IPS DF 6.9 (cell line): Measurements from ENCODE around the gene ADPRHL1.
"Not testable (repeated sequence)": the region's sequence is repeated elsewhere in the genome, so short reads cannot be mapped to it uniquely, and the experiment has no call there.

Source experiments
- DNase-seq: peaks from one replicate; pipeline ENCODE4 v3.0.0-alpha.2; 2013; ENCODE audit warnings: low read depth, low spot score
- H3K27ac ChIP-seq: one replicate; pipeline ENCODE4 v1.5.1; 2013; ENCODE audit warnings: low read length, control low read depth
- H3K27me3 ChIP-seq: 2 replicates; pipeline ENCODE4 v1.6.1; 2013; ENCODE audit warnings: mild to moderate bottlenecking, low read length; ENCODE audit not compliant: control insufficient read depth, insufficient read depth
- H3K36me3 ChIP-seq: 2 replicates; pipeline ENCODE4 v1.6.1; 2013; ENCODE audit warnings: low read length; ENCODE audit not compliant: control insufficient read depth, insufficient read depth
- H3K4me1 ChIP-seq: 2 replicates; pipeline ENCODE4 v1.6.1; 2013; ENCODE audit warnings: low read length; ENCODE audit not compliant: control insufficient read depth, insufficient read depth
- H3K4me3 ChIP-seq: 2 replicates; pipeline ENCODE4 v1.5.1; 2013; ENCODE audit warnings: mild to moderate bottlenecking, low read length
- H3K9me3 ChIP-seq: 2 replicates; pipeline ENCODE4 v1.6.1; 2013; ENCODE audit warnings: low read length, inconsistent platforms; ENCODE audit not compliant: control insufficient read depth, insufficient read depth
- WGBS: extraction: QIAGEN DNeasy Blood & Tissue Kit; methylation state at CpG from one replicate; pipeline ENCODE4 v1.1.7; 2013; ENCODE audit warnings: mixed read lengths, missing lambda C conversion rate; ENCODE audit not compliant: insufficient read length, insufficient coverage; 5-methylcytosine and 5-hydroxymethylcytosine counted together

Gene ADPRHL1

DNA sequence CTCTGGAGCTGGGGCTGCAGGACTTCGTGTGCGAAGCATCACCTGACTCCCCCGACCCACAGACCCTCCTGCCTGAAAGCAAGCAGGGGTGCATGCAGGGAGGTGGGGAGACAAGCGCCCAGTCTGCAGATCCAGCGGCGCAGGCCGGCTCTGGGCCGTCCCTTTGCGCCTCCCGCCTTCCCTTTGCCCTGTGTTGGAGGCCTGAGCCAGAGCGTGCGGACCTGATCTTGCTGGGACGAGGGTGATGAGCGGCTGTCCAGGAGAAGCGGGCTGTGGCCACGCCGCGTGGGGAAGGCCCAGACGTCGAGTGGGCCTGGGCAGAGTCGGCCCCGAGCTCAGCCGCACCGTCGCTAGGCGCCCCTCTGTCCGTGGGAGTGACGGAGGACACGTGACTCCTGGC is 84.1 kb downstream of the ADPRHL1 start:
- WGBS, result no CpG with 5 or more reads among the region's 29 CpGs
- Histone ChIP-seq H3K4me3 (no peak overlapping the region), H3K27ac (no peak overlapping the region)

DNA sequence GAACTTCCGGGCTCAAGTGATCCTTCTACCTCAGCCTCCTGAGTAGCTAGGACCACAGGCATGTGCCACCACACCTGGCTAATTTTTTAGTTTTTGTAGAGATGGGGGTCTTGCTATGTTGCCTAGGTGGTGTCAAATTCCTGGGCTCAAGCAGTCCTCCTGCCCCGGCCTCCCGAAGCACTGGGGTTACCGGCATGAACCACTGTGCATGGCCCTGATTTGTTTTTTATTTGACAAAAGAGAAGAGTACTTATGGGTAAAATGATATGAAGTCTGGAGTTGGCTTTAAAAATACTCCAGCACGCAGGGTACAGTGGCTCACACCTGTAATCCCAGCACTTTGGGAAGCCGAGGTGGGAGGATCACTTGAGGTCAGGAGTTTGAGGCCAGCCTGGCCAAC is 84.9 kb downstream of the ADPRHL1 start:
- not testable (repeated sequence) for DNase-seq, H3K4me1 ChIP-seq, H3K27ac ChIP-seq, H3K9me3 ChIP-seq, H3K27me3 ChIP-seq, H3K4me3 ChIP-seq, H3K36me3 ChIP-seq
- no CpG with 5 or more reads among the region's 6 CpGs for WGBS

More for the DNA sequence above, 84.1 kb downstream of the ADPRHL1 start:
- H3K4me1 ChIP-seq, result peaks cover 5% of the 10 kb centered on the region; the same call in 1 of the 2 replicates
- H3K9me3 ChIP-seq, result no peaks in the 10 kb centered on the region; the same call in 1 of the 2 replicates
- DNase-seq, result no peak
- no peaks in the 10 kb centered on the region for H3K36me3 ChIP-seq
- H3K27me3 ChIP-seq, result no peaks in the 10 kb centered on the region

DNA sequence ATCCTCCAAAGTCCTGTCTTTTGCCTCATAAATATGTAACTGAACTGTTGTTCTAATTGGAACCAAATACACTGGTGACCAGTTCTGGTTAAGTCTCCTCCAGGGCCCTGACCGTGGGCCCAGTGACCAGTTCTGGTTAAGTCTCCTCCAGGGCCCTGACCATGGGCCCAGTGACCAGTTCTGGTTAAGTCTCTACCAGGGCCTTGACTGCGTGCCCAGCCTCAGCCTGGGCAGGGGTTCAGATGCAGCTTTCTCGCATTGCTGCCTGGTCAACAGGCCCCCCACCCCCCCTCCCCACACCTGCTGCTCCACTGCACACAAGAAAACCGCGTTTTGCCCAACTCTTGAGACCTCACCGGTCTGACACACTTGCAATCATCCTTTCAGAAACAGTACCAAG is 85.5 kb downstream of the ADPRHL1 start:
- H3K27ac ChIP-seq, result no peak overlapping the region
- H3K4me1 ChIP-seq, result peaks cover 5% of the 10 kb centered on the region; the same call in 1 of the 2 replicates
- WGBS, result no CpG with 5 or more reads among the region's 6 CpGs
- H3K36me3 ChIP-seq, result no peaks in the 10 kb centered on the region
- H3K9me3 ChIP-seq, result no peaks in the 10 kb centered on the region; the same call in 1 of the 2 replicates
- no peak for DNase-seq
- no peaks in the 10 kb centered on the region for H3K27me3 ChIP-seq
- no peak overlapping the region for H3K4me3 ChIP-seq

DNA sequence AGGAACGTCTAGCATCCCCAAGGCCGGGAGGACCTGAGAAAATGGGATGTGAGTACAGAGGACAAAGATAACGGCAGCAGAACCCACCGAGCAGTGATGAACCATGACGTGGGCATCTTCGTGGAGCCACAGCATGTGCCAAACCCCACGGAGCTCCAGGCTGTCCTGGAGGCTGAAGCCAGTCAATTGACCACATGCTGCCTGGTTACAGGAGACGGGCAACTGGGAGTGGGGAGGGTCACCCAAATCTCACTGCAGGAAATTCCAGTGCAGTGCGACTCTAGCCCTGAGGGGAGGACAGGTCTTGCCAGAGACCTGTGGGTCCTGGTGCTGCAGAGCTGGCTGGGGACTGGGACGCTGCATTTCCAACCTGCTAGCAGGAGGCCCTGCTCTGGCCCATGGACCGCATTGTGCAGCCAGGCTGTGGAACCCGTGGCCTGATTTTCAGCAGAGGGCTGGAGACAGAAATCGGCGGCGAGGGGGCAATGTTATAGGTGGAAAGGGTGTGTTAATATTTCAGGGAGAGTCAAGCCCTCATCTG is 86.2 kb downstream of the ADPRHL1 start:
- Histone ChIP-seq H3K27ac (no peak overlapping the region), H3K36me3 (no peaks in the 10 kb centered on the region), H3K27me3 (no peaks in the 10 kb centered on the region), H3K4me3 (no peak overlapping the region), H3K4me1 (peaks cover 5% of the 10 kb centered on the region; the same call in 1 of the 2 replicates), H3K9me3 (no peaks in the 10 kb centered on the region)
- DNase-seq, result no peak
- WGBS, result no CpG with 5 or more reads among the region's 15 CpGs

DNA sequence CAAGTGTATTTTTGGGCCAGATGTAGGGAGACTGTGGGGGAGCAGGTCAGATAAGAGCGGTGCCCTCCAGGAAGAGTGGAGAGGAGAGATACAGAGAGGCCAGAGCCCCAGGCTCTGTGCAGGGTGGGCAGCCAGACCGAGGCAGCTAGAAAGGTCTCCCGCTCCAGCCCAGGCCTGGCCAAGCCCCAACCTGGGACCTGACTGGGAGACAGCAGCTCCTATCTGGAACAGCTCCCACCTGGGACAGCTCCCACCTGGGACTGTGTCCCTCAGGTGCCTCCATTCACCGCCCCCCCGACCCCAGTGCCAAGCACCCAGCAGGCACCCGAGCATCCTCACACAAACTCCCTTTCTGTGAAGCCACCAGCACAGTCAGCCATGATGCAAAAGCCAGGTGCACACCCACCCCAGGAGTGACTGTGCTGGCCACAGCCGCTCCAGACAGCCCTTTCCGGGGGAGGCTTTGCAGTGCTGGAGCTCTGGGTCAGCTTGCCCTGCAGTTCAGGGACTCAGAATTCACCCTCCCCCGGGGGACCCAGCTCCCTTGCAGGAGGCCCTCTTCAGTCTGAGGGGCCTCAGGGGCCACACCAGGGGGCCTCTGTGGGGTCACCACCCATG is 87.2 kb downstream of the ADPRHL1 start:
- DNase-seq, result no peak
- Histone ChIP-seq H3K27me3 (no peaks in the 10 kb centered on the region), H3K9me3 (no peaks in the 10 kb centered on the region), H3K36me3 (no peaks in the 10 kb centered on the region), H3K4me3 (no peak overlapping the region), H3K4me1 (peaks cover 5% of the 10 kb centered on the region; the same call in 1 of the 2 replicates), H3K27ac (no peak overlapping the region)
- WGBS, result no CpG with 5 or more reads among the region's 9 CpGs

DNA sequence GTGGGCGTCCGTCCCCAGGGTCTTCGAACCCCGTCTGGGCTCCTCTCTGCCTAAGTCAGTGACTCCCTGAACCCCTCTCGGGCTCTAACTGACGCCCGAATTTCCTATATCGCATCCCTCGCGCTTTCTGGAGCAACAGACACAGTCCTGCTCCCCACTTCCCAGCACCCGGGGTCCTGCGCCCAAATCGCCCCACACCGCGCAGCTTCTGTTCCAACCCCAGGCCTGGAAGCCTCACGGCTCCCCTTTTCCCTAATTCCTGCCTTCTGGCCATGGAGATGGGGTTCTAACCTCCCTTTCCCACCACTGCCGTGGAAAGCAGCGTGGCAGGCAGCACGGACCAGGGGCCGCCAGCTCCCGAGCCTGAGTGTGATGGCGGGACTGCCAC is 87.7 kb downstream of the ADPRHL1 start:
- H3K27ac ChIP-seq, result no peak overlapping the region
- H3K4me3 ChIP-seq, result no peak overlapping the region
- no peak for DNase-seq
- H3K27me3 ChIP-seq, result no peaks in the 10 kb centered on the region
- no peaks in the 10 kb centered on the region for H3K9me3 ChIP-seq
- WGBS, result no CpG with 5 or more reads among the region's 22 CpGs
- H3K4me1 ChIP-seq, result peaks cover 5% of the 10 kb centered on the region; the same call in 1 of the 2 replicates
- peaks cover under 1% of the 10 kb centered on the region; the same call in 1 of the 2 replicates for H3K36me3 ChIP-seq

DNA sequence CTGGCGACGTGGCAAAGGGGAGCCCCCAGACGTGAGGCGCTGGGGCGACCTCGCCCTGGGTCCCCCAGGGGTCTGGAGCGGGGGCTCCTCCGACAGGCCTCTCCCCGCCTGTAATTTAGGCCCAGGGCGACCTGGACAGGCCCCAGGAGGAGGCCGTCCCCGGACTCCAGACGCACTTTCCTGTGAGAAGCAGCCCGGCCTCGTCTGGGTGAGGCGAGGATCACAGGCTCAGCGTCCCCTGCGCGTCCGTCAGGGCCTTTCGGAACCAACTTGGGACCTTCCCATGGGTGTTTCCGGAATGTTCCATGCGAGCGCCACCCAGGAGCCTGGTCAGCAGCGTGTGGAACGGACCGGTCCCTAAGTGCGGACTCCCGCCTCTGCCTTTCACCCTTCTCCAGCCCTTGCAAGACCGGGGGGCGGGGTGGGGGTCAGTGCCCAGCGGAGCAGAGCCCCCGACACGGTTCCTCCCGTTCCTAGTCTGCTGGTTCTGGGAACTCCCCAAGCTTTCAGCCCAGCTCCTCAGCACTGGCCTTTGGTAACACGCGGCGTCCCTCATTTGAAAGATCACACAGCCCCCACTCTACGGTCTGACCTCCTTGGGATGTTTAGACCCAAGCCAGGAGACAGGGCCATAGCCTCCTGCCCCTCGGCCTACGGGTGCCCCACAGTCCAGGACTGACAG is 88.2 kb downstream of the ADPRHL1 start:
- H3K27me3 ChIP-seq, result no peaks in the 10 kb centered on the region
- no peaks in the 10 kb centered on the region for H3K9me3 ChIP-seq

DNA sequence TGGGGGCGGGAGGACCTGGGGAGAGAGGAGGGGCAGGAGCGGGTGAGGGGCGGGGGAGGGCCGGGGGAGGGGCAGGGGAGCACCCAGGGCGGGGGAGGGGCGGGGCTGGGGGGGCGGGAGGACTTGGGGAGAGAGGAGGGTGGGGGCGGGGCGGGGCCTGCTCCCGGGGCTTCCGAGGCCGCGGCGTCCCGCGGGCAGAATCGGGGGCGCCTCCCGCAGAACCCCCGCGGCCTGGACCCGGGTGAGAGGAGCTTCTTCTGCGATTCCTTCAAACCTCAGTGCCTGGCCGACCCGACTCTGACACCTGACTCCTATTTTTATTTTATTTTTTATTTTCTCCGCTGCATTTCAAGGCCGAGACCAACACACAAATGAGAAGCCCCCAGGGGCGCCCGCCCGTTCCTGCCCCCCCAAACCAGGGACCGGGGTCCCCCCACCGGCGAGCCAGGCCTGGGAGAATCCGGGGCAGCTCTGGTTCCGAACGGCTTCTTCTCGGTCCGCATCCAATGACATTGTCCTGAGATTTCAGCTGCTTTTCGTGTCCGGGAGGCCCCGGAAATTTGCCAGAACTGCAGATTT is 88.9 kb downstream of the ADPRHL1 start:
- WGBS, result no CpG with 5 or more reads among the region's 41 CpGs
- H3K27me3 ChIP-seq, result no peaks in the 10 kb centered on the region
- no peak for DNase-seq
- H3K9me3 ChIP-seq, result no peaks in the 10 kb centered on the region
- H3K4me3 ChIP-seq, result no peak overlapping the region; the same call in 1 of the 2 replicates
- H3K36me3 ChIP-seq, result peaks cover 5% of the 10 kb centered on the region
- H3K27ac ChIP-seq, result no peak overlapping the region
- peaks cover 5% of the 10 kb centered on the region; the same call in 1 of the 2 replicates for H3K4me1 ChIP-seq

More for the DNA sequence above, 88.2 kb downstream of the ADPRHL1 start:
- WGBS, result no CpG with 5 or more reads among the region's 41 CpGs
- no peak overlapping the region for H3K4me3 ChIP-seq
- H3K4me1 ChIP-seq, result peaks cover 5% of the 10 kb centered on the region; the same call in 1 of the 2 replicates
- no peak overlapping the region for H3K27ac ChIP-seq
- no peak for DNase-seq
- H3K36me3 ChIP-seq, result peaks cover 5% of the 10 kb centered on the region

DNA sequence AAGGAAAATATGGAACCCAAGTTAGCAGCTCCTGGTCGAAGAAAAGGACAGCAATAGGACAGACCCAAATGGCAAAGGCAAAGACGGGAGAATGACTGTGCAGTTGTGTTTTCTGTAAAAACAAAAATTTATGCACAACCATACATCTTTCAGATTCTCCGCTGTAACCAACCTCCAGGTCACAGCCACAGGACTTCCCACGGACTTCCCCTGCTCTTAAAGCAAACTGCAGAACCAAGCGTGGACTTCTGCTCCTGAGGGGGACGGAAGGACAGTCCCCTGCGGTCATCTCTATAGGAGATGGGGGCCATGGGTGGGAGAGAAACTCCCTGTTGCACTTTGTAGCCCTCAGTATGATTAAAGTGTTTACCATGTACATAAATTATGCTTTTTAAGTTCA is 91.9 kb downstream of the ADPRHL1 start:
- no peak overlapping the region for H3K4me3 ChIP-seq
- no peak for DNase-seq
- peaks cover 5% of the 10 kb centered on the region; the same call in 1 of the 2 replicates for H3K4me1 ChIP-seq
- peaks cover 7% of the 10 kb centered on the region for H3K36me3 ChIP-seq
- no peaks in the 10 kb centered on the region for H3K27me3 ChIP-seq
- H3K9me3 ChIP-seq, result no peaks in the 10 kb centered on the region
- no peak overlapping the region for H3K27ac ChIP-seq
- WGBS, result no CpG with 5 or more reads among the region's 7 CpGs

DNA sequence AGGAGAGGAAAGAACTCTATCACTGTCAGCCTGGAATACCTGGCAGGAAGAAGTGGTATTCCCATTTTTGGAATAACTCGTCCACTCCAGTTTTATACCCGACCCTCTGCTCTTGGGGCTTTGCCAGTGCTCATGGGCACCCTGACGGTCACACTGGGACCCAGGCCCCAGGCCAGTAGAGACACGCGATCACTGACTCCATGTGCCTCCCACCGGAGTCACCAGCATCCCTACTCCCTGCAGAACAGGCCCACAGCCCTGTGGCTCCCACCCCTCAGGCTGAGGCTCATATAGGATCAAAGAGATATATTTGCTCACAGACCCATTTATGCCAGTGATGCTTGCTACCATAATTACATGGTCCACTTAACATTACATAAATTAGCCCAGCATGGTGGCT is 92.8 kb downstream of the ADPRHL1 start:
- Histone ChIP-seq H3K4me3 (no peak overlapping the region), H3K27ac (no peak overlapping the region), H3K4me1 (peaks cover 4% of the 10 kb centered on the region; the same call in 1 of the 2 replicates), H3K9me3 (no peaks in the 10 kb centered on the region), H3K27me3 (no peaks in the 10 kb centered on the region), H3K36me3 (peaks cover 7% of the 10 kb centered on the region)
- no CpG with 5 or more reads among the region's 6 CpGs for WGBS
- DNase-seq, result no peak
